ENCODE results near the gene SLC25A18.

DNA sequence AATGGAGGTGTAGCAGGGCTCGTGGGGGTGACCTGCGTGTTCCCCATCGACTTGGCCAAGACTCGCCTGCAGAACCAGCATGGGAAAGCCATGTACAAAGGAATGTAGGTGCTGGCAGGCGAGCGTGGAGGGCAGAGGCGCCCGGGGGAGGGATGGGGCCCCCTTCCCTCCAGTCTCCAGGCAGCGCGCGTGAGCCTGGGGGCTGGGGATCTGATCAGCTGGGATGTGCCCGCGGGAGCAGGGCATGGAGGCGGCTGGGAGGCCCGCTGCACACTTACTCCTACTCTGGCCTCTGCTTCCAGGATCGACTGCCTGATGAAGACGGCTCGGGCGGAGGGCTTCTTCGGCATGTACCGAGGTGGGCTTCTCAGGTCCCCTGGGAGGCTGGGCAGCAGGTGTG is 17.8 kb downstream of the SLC25A18 start:
- no peak for TF ChIP-seq SP1 (IDR thresholded peaks at IDR 0.05)
- TF ChIP-seq, protein P1, sequence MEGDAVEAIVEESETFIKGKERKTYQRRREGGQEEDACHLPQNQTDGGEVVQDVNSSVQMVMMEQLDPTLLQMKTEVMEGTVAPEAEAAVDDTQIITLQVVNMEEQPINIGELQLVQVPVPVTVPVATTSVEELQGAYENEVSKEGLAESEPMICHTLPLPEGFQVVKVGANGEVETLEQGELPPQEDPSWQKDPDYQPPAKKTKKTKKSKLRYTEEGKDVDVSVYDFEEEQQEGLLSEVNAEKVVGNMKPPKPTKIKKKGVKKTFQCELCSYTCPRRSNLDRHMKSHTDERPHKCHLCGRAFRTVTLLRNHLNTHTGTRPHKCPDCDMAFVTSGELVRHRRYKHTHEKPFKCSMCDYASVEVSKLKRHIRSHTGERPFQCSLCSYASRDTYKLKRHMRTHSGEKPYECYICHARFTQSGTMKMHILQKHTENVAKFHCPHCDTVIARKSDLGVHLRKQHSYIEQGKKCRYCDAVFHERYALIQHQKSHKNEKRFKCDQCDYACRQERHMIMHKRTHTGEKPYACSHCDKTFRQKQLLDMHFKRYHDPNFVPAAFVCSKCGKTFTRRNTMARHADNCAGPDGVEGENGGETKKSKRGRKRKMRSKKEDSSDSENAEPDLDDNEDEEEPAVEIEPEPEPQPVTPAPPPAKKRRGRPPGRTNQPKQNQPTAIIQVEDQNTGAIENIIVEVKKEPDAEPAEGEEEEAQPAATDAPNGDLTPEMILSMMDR (IDR thresholded peaks at IDR 0.05; ENCODE audit: low read depth, low read length, missing input control), result no peak
- TF ChIP-seq, protein P2, sequence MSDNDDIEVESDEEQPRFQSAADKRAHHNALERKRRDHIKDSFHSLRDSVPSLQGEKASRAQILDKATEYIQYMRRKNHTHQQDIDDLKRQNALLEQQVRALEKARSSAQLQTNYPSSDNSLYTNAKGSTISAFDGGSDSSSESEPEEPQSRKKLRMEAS (IDR thresholded peaks at IDR 0.05), result no peak
- TF ChIP-seq RAD21 (IDR thresholded peaks at IDR 0.05), result no peak
- no peak for TF ChIP-seq RXRA (IDR thresholded peaks at IDR 0.05)
- no peak for TF ChIP-seq EGR1 (IDR thresholded peaks at IDR 0.05; ENCODE audit: low read depth in 2 of 2)
